GM18511 (cell line): Measurements from ENCODE around the gene FGF19.

Source experiments
- ATAC-seq: cut with Tn5 transposase; IDR thresholded peaks from one replicate; pipeline ENCODE4 v1.9.1; 2021; ENCODE audit warnings: mild to moderate bottlenecking, moderate library complexity; ENCODE audit not compliant: unreplicated experiment

FGF19 gene

DNA sequence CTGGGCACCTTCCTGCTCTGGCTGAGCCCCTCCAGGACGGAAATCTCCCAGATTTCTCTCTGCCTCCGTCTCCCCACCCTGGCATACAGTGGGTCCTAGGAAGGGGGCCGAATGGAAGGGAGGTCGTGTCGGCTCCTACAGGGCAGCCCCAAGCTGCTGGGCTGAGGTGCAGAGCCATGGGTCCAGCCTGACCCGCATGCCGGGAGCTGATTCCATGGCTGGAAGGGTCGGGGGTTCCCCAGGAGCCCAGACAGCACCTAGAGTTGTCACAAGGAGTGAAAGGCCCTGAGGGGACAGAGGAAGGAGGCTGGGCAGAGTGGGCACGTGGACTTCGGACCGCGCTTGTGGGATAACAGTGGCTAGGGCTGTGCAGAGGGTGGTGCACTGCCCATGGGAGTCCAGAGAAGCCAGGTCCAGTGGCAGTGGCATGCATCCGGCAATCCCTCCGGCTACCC lies 46.3 kb downstream of the FGF19 start:
- ATAC-seq, result no peak

DNA sequence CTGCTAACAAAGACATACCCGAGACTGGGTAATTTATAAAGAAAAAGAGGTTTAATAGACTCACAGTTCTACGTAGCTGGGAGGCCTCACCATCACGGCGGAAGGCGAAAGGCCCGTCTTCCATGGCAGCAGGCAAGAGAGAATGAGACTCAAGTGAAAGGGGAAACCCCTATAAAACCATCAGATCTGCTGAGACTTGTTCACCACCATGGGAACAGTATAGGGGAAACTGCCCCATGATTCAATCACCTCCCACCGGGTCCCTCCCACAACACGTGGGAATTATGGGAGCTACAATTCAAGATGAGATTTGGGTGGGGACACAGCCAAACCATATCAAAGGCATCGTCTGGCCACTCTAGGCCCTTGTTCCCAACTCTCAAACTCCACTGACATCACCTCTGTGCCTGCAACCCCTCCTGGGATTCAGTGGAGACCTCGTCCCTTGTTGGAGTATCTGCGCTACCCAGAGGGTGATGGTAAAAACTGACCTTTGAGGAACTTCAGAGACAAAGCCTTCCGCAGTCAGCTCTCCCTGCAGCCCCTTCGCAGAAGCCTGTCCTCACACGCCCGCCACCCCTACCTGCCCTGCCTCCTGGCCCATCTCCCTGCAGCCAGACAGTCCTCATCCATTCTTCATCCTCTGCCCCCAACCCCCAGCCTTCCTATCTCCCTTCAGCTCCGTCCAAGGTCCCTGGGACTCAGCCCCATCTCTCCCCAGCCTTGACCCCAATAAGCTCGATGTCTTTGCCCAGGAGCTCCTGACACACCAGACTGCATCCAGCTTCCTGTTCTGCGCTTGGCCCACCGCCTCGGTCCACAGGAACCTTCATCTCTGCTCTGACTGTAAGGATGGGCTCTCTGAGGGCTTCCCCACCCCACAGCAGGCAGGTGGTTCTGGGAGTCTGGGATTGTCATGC lies 47.0 kb downstream of the FGF19 start:
- ATAC-seq, result no peak

DNA sequence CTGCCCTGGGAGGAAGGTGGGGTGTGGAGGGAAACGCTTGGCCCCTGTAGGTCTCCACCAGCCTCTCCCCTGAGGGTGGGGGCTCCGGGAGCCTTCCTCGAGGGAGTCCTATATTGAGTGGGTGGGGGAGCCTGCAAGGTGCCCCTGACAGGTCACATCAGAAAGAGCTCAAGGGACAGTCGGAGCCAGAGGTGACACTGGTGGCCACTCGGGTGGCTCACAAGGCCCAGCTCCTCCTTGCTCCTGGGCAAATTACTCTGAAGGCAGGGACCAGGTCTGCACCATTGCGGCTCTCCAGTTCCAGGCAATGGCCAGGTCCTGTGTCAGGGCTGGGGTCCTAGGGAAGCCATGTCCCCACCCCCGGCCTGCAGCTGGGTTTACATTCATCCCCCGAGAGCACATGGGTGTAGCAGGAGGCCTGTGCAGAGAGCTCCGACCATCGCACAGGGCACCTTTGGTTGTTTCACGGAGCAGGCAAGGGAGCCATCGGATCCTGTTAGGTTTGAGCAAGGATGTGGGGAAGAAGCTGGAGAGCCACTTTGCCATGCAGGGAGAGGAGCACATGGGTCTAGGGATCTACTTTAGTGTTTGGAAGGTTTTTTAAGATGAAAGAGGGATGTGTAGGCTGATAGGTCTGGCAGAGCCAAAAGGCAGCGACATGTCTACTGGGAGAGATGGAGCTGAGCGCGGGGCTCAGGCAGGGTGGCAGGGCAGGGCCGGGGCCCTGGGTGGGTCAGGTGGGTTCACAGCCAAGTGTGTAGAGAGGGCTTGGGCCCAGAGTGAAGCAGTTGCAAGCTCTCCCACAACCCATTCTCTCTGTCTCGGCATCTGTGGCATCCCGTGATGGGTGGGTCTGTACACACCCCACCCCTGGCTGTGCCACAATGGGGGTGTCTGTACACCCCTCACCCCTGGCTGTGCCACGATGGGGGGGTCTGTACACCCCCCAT lies 48.1 kb downstream of the FGF19 start:
- ATAC-seq, result no peak

DNA sequence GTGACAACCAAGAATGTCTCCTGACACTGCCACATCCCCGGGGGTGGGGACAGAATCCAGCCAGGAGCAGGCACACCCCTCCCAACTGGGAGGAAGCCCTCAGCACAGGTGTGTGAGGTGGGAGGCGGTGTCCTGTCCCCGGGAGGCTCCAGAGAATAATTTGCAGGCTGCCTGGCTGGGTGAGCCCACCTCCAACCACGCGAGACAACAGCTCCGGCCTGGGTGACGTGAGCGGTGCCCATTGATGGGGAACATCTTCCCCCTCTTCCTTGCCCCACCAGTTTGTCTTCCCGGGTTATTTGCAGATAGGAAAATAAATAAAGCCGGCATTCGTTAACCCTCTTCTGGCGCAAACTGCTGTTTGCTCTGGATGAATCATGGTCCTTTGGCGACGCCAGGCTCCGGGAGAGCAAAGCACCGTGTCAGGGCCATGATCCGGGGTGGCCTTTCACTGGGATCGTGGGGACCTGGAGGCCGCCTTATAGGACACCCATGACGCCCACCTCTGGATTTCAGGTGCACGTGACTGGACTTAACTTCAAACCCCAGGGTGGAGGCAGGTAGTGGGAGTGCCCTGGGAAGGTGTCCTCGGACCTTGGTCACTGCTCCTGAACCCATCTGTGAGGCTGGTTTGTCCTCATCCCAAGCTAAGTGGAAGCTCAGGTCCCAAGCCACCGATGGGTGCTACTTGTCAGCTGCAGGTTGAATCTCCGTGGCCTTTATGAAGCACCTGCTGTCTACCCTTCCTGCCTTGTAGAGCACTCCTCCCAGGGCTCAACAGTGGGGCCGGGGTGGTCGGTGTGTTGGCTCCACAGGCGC lies 49.0 kb downstream of the FGF19 start:
- ATAC-seq, result no peak

DNA sequence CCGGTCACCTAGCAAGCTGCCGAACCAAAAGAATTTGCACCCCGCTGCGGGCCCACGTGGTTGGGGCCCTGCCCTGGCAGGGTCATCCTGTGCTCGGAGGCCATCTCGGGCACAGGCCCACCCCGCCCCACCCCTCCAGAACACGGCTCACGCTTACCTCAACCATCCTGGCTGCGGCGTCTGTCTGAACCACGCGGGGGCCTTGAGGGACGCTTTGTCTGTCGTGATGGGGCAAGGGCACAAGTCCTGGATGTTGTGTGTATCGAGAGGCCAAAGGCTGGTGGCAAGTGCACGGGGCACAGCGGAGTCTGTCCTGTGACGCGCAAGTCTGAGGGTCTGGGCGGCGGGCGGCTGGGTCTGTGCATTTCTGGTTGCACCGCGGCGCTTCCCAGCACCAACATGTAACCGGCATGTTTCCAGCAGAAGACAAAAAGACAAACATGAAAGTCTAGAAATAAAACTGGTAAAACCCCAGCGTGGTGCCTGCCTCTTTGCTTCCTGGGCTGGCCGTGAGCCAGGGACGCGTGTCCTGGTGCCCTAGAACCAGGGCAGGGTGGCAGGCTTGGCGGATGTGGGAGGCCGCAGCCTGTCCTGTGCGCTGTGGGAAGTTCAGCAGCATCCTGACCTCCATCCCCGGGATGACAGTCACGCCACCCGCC lies 49.7 kb downstream of the FGF19 start:
- no peak for ATAC-seq

DNA sequence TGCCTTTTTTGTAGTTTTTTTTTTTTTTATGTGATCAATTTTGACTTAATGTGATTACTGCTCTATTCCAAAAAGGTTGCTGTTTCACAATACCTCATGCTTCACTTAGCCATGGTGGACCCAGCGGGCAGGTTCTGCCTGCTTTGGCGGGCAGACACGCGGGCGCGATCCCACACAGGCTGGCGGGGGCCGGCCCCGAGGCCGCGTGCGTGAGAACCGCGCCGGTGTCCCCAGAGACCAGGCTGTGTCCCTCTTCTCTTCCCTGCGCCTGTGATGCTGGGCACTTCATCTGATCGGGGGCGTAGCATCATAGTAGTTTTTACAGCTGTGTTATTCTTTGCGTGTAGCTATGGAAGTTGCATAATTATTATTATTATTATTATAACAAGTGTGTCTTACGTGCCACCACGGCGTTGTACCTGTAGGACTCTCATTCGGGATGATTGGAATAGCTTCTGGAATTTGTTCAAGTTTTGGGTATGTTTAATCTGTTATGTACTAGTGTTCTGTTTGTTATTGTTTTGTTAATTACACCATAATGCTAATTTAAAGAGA lies 50.3 kb downstream of the FGF19 start:
- no peak for ATAC-seq

DNA sequence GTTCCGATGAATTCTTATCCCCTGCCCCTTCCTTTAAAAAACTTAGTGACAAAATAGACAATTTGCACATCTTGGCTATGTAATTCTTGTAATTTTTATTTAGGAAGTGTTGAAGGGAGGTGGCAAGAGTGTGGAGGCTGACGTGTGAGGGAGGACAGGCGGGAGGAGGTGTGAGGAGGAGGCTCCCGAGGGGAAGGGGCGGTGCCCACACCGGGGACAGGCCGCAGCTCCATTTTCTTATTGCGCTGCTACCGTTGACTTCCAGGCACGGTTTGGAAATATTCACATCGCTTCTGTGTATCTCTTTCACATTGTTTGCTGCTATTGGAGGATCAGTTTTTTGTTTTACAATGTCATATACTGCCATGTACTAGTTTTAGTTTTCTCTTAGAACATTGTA lies 50.8 kb downstream of the FGF19 start:
- ATAC-seq, result no peak

DNA sequence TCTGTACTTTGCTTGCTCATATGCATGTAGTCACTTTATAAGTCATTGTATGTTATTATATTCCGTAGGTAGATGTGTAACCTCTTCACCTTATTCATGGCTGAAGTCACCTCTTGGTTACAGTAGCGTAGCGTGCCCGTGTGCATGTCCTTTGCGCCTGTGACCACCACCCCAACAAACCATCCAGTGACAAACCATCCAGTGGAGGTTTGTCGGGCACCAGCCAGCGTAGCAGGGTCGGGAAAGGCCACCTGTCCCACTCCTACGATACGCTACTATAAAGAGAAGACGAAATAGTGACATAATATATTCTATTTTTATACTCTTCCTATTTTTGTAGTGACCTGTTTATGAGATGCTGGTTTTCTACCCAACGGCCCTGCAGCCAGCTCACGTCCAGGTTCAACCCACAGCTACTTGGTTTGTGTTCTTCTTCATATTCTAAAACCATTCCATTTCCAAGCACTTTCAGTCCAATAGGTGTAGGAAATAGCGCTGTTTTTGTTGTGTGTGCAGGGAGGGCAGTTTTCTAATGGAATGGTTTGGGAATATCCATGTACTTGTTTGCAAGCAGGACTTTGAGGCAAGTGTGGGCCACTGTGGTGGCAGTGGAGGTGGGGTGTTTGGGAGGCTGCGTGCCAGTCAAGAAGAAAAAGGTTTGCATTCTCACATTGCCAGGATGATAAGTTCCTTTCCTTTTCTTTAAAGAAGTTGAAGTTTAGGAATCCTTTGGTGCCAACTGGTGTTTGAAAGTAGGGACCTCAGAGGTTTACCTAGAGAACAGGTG lies 51.8 kb downstream of the FGF19 start:
- no peak for ATAC-seq

DNA sequence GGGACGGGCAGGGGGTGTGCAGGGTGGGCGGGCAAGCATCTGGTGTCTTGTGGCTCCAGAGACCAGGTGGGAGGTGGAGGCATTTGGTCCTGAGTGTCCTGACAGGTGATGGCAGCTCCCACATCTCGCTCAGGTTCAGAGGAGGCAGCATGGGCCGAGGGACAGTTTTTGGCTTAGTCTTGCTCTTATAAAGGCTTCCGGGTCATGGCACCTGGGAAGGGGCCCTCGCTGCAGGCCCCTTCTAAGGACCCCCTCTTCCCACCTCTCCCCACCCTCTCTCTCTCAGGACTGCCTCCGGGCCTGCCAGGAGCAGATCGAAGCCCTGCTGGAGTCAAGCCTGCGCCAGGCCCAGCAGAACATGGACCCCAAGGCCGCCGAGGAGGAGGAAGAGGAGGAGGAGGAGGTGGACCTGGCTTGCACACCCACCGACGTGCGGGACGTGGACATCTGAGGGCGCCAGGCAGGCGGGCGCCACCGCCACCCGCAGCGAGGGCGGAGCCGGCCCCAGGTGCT lies 52.9 kb downstream of the FGF19 start:
- ATAC-seq, result no peak

DNA sequence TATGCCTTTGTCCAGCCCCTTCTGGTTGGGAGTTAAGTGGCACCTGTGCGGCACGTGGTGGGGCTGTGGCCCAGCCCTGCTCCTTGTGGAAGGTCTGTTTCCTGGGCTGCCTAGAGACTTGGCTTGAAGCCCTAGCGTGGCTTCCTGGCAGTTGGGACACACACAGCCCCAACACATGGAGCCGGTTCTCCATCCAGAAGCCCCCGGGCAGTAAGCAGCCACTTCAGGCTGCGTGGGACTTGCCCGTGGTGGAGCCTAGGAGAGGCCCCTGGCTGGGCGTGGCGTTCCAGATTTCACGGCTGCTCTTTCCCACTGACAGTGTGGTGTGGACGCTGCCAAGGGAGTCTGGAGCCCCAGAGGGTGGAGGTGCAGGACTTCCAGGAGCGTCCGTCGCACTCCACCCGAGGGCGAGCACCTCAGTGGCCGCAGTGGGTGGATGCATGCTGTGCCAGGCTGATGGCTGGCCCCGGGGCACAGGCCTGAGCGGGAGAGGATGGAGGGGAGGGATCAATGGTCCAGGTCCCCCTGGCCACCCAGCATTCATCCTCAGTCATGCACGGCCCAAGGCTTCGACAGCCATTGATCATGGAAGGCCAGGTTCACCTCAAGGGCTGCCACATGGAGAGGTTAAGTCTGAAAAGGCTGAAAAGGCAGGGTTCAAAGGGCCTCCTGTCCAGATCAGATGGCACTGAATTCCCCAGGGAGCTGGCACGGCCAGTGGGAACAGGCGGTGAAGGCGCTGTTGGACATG lies 53.6 kb downstream of the FGF19 start:
- ATAC-seq, result no peak

DNA sequence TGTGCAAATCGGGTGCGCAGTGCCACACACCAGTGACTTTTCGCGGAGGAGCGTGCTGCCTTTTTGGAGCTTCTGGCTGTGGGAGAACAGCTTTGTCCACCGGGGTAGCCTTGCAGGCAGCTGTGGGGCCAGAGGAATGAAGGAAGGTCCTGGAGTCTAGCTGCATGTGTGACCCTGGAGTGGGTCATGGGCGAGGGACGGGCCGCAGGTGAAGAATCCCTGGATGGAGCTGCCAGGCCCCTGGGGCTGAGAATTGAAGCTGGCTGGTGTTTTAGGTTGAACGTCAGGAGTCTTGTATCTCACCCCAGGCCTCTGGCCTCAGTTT lies 54.3 kb downstream of the FGF19 start:
- ATAC-seq, result no peak

DNA sequence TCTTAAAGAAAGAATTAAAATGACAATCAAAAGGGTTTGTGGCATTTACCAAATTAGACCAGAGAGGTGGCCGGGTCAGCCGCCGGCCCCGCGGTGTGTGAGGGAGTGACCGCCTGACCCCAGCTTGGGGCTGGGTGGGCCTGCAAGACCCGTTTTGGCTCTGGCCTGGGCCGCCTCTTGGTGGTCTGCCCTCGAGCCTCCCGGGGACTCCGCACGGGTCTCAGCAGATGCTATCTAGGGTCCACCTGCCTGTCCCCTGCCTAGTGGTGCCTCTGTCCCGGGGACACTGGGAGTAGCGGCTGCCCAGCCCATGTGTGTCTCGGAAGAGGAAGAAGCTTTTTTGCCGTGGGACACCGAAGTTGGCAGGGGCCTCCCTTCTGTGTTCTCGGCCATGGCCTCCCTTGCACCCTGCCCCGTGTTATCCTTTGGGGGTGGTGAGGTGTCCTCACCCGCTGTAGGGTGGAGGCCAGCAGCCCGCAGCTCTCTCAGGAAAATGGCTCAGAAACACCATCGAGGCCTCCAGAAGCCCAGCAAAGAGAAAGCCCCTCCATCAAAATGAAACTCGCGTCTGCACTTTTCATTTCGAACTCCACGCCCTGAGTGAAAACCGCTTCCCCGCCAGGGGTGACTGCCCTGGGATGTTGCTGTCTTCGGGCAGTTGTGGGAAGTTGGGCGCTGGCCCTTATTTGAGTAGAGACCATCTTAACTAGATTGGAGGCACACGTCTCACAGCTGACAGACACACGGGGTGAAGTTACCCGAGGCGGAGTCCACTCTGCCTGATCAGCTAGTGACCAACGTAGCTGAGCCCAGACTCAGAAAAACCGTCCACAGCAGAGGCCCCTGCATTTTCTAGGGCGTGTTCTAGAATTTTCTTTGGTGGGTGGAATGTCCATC lies 54.9 kb downstream of the FGF19 start:
- no peak for ATAC-seq
